CD4-positive, alpha-beta T cell treated with Interferon alpha-2 for 1 hour (primary cell): ENCODE data around the gene RPS8.
"Not testable (repeated sequence)": the region's sequence is repeated elsewhere in the genome, so short reads cannot be mapped to it uniquely, and the experiment has no call there.

ENCODE experiments used
- DNase-seq, 2 donors: peaks; one replicate each; pipeline ENCODE4 v3.0.0-alpha.2; 2020 to 2022

RPS8 gene

DNA sequence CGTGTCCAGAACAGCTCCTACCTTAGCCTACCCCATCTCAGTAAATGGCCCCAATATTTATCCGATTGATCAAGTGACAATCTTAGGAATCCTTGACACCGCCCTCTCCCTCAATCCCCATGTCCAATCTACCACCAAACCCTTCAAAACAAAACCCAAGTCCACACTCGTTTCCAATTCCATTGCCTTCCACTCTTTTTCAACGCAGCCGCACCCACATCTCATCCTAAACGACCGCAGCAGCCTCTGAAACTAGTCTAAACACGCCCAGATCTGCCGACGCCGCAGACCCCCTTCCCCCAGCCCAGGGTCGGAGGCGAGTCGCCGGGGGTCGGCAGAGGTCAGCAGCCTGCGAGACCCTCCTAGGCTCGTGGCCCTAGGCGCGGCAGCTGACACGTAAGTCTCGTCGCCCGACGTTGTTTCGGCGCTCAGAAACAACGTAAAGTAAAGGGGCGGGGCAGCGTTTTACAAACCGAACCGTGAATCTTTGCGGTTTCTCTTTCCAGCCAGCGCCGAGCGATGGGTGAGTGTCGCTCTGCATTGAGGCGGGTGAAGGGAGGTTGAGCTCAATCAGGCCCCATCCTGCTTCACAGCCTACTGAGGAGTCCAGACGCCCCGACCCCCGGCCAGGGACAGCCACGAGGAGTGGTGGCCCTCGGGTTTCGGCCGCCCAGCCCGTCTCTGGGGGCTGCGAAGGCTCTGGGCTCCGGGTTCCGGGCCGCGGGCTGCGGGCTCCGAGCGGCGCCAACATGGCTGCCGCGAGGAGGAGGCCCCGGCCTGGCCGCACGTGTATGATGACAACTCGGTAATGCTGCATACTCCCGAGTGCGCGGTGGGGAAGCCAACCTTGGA lies at the start of gene RPS8:
TSS of gene RPS8 (plus strand) at position 463 of the 852 bp plus-strand sequence. CDS start at position 520, 57 bp downstream.
- peak; percentile 88 to 92 for DNase-seq

DNA sequence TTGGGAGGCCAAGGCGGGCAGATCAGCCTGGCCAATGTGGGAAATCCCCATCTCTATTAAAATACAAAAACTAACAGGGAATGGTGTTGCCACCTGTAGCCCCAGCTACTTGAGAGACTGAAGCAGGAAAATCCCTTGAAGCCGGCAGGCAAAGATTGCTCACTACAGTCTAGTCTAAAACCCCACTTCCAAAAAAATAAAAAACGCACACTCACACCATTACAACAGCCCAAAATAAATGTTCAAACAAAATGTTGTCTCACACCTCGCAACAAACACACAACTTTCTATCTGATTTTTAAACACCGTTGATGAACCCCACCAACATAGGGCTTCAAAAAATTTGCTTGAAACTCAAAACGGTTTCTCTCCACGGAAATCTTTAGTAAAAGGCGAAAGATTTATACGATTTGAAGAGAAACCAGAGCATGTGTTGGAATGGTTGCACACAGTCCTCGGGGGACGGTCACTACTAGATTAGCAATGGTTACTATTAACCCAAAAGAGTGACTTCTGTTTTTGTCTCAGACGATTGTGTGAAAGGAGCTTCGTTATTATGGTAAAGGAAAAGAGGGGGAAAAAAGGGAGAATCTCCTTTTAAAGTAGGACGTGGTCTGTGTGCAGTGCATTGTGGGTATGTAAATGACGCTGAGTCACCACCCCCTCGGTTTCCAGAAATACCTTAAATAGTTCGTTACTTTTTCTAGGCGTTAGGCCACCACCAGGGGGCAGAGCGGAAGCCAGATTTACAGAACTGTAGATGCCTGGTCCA lies 44.4 kb upstream of the RPS8 start, which contains the start of gene RNU5D-1:
TSS of gene RNU5D-1 (minus strand) at position 430 of the 772 bp plus-strand sequence.
- DNase-seq = peak; percentile 92 to 95

DNA sequence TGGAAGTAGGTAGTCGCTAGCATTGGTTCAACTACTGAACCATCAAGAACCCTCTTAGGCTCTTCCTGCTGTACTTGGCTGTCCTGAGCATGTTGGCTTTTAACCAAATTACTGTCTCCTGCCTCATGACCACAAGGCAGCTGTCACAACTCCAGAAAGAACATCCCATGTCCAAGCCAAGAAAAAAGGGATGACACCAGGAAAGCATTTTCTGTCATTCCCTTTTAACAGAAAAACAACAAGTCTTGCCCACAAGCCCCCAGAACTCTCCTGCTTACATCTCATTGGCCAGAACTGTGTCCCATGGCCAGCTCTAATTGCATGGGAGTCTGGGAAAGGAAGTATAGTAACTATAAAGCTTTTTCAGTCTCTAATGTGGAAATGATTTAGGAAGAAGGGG lies 42.0 kb upstream of the RPS8 start:
- DNase-seq = no peak

DNA sequence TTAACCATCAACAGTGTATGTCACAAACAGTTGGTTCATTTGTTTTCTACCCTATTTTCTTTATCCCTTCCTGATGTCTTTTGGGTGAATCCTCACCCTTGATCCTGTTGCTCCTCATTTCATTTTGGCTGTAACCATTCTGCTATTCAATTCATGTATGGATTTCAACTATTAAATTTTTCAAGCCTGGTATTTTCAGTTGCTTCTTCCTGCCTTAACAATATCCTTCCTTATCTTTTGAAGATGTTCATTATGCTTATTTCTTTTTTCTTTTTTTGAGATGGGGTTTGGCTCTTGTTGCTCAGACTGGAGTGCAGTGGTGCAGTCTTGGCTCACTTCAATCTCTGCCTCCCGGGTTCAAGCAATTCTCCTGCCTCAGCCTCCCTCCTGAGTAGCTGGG lies 41.6 kb upstream of the RPS8 start:
- DNase-seq = no peak

DNA sequence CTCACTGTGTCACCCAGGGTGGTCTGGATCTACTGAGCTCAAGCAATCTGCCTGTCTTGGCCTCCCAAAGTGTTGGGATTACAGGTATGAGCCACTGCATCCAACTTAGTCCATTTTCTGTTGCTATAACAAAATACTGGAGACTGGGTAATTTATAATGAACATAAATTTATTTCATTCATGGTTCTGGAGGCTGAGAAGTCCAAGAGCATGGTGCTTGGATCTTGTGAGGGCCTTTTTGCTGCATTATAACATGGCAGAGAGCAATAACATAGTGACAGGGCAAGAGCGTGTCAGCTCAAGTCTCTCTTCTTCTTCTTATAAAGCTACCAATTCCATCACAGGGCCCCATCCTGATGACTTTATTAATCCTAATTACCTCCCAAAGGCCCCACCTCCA lies 39.3 kb upstream of the RPS8 start:
- DNase-seq = no peak

DNA sequence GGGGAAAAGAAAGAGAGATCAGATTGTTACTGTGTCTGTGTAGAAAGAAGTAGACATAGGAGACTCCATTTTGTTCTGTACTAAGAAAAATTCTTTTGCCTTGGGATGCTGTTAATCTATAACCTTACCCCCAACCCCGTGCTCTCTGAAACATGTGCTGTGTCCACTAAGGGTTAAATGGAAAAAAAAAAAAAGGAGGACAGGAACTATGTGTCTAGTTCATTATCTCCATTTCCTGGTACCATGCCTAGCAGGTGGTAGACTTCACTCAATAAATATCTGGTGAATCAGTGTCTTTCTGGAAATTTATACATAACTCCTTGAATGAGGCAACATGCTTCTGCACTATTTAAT lies 36.4 kb upstream of the RPS8 start:
- DNase-seq = not testable (repeated sequence)

DNA sequence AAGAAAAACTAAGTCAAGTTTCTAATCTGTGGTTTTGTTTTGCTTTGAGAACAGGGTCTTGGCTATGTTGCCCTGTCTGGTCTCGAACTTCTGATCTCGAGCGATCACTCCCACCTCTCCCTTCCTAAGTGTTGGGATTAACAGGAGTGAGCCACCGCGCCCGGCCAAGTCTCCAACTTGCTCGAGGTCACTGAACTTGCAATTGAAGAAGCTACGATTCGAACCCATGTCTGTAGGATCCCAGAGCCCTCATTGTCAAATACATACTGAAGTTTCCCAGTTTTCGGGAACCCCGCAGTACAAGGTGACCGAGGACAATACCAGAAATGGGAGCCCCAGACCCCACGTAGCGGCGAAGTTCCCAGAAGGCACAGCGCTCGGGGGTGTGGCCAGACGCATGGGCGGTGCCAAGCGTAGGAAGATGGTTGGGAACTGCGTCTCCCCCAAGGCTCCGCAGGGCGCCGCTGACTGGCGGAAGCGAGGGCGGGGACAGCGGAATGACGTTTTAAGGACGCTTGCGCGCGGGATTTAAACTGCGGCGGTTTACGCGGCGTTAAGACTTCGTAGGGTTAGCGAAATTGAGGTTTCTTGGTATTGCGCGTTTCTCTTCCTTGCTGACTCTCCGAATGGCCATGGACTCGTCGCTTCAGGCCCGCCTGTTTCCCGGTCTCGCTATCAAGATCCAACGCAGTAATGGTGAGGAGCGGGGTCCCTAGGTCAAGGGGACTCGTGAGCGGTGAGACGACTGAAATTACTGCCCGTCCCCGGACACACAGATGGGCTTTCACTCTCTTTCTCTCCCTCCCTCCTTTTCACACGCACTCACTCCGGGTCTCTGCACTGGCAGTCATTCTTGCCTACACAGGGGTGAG lies 35.8 kb upstream of the RPS8 start, which contains the start of gene KIF2C:
TSS of gene KIF2C (plus strand) at position 531 of the 872 bp plus-strand sequence. CDS start at position 627, 96 bp downstream.
- peak; percentile 97 for DNase-seq

DNA sequence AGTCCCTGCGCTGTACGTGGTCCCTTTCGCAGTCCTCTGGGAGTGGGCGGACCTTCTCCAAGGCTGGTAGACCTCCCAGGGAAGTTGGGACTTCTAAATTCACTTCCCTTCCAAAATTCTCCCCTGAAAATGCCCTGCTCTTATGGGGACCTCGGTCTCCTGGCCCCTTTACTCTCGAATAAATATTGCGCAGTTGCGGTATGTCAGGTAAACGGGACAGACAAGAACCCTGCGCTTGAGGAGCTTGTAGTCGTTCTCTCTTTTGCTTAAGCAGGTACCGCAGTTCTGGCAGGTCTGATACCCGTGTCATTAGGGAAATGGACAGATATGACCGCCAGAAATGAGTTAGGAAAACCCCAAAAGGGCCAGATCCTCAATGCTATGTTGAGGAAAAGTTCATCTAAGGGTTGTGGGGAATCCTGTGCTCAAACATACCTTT lies 35.1 kb upstream of the RPS8 start:
- DNase-seq = no peak

DNA sequence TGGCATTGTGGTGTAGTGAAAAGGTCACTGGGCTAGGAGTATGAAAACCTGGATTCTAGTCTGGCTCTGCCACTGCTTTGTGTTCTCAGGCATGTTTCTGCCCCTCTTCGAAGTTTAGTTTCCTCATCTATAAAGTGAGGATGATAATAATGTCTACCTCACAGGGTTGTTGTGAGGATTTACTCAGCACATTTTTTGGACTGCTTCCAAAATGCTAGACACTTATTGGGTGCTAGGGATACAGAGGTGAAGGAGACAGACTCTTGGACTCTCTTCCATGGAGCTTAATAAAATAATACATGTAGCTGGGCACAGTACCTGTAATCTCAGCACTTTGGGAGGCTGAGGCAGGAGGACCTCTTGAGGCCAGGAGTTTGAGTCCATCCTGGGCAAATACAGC lies 32.1 kb upstream of the RPS8 start:
- DNase-seq = no peak

DNA sequence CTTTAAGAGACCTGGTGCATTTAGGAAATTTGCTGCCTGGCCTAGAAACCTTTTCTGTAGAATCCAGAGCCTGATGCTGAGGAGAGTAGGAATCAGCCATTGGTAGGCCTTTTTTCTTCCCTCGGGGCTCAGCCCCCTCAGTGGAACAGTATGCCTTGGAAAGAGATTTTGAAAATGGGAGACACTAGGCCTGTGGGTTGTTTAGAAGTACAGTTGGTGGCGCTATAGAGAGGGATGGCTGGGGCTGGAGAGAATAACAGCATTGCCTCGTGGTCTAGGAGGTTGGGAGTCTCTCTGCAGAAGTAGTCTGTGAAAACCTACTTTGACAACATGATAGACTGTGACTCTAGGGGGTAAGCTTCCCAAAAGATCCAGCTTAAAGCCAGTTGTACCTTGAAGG lies 27.5 kb upstream of the RPS8 start:
- DNase-seq = no peak

DNA sequence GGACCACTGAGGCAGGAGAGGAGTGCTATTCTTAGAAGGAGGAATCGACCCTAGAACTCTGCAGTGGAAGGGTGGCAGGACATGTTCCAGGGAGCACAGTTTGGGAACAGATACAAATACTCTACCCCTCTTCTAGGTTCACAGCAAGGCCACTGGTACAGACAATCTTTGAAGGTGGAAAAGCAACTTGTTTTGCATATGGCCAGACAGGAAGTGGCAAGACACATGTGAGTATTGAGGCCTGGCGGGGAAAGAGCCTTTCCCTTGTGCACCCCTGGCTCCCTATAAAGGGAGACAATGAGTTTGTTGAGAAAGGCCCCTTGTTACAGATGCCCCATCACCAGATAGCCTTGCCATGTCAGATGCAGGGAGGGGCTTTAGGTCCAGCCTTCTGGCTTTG lies 17.9 kb upstream of the RPS8 start:
- no peak for DNase-seq

DNA sequence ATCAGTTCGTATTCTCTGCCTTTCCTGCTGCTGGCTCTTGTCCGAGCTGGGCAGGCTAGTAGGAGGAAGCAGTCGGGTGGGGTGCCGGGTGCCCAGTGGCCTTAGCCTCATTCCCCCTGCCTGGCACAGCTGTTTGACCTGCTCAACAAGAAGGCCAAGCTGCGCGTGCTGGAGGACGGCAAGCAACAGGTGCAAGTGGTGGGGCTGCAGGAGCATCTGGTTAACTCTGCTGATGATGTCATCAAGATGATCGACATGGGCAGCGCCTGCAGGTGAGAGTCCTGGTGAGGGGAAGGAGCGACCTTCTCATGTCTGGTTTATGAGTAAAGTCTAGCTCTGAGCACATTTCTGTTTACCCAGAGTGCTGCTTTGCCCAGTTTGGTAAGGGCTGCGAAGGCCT lies 16.3 kb upstream of the RPS8 start:
- DNase-seq = no peak

DNA sequence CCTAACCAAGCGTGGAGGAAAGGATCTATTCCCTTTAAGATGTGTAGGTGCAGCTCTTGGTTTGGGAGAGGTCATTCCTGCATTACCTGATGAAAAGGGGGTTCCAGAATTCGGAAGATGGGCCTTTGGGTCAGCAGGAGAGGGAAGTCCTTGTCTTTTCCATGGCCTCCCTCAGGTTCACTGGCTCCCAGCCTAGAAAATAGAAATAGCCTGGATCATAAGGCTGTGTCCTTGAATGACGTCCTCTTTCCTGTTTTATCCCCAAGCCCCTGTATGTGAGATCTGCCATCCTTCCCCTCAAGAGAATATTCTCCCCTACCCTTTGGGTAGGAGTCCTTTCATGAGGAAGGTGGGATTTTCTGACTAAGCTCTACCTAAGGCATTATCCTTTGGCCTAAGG lies 14.5 kb upstream of the RPS8 start:
- no peak for DNase-seq

DNA sequence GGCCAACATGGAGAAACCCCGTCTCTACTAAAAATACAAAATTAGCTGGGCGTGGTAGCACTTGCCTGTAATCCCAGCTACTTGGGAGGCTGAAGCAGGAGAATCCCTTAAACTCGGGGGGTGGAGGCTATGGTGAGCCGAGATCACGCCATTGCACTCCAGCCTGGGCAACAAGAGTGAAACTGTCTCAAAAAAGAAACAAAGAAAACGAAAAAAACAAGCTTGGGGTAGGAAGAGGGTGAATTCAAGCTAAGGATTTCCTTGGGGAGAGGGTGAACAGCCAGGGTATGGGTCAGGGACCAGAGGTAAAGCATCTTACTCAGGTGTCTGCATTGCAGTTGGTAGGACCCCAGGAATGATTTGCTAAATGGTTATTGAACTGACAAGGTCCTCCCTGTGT lies 8.9 kb upstream of the RPS8 start:
- not testable (repeated sequence) for DNase-seq

DNA sequence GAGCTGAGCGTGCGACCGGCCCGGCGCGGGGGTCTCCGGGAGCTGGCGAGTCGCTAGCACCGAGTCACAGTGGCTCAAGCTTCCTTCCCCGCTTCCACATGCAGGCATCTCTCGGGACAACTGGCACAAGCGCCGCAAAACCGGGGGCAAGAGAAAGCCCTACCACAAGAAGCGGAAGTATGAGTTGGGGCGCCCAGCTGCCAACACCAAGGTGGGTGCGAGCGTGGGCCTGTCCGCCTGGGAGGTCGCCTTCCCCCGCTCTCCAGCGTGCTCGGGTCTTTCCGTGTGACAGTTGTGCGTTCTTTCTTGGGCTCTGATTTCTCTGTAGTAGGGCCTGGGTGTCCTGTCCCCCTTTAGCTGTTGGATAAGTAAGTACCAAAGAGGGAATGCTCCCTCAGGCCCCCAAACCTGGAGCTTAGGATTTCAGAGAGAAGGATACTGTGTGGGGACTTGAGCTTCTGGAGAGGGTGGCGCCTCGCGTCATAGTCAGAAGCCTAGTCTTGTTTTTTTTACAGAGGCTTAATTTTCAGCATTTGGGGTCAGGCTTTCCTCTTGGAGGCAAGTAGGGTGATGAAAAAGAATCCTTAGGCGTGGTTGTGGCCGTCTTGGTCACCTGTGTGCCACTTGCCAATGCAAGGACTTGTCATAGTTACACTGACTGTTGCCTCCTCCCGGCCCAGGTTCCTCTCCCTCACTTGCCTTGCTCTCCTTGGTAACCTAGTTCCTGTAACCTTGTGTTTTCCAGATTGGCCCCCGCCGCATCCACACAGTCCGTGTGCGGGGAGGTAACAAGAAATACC lies 790 bp downstream of the RPS8 start:
- DNase-seq = peak; percentile 39 to 55

DNA sequence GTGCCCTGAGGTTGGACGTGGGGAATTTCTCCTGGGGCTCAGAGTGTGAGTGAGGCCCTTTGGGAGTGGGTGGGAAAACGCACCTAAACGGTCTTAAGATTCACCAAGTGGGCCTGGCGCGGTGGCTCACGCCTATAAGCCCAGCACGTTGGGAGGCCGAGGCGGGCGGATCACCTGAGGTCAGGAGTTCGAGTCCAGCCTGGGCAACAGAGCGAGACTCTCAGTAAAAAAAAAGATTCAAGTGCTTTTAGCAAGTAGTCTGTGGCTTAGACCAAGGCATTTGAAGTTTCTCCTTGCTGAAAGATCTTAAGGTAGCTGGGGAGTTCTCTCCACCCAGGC lies 1.4 kb downstream of the RPS8 start:
- DNase-seq = no peak

DNA sequence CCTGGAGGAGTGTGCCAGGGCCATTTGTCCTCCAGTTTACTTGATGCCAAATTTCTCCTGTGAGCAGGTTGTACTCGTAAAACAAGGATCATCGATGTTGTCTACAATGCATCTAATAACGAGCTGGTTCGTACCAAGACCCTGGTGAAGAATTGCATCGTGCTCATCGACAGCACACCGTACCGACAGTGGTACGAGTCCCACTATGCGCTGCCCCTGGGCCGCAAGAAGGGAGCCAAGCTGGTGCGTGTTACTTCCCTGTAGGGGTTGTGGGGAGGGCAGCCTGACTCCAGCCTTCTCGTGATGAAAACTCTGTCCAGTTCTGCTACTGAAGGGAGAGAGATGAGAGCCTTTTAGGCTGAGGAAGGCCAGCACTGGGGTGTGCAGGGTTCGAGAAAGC lies 2.2 kb downstream of the RPS8 start:
- DNase-seq = no peak

DNA sequence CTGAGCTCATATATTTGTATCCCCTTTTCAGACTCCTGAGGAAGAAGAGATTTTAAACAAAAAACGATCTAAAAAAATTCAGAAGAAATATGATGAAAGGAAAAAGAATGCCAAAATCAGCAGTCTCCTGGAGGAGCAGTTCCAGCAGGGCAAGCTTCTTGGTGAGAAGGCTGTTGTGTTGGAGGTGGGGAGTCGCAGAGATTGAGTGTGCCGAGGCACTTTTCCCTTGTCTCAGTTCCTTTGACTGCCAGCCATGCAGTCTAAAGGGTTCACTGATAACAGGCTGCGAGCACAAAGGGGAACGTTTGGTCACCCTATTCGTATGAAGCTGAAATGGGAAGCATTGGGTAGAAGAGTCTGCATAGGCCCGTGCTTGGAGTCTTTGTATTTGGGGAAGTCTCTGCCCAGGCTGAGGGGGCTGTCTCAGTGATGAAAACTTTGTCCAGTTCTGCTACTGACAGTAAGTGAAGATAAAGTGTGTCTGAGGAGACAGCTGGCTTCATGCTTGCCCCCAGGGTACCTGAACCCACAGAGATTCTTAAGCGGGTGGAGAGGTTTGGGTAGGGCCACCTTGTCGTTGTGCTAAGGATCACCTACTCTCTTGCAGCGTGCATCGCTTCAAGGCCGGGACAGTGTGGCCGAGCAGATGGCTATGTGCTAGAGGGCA lies 2.8 kb downstream of the RPS8 start:
- DNase-seq = no peak

DNA sequence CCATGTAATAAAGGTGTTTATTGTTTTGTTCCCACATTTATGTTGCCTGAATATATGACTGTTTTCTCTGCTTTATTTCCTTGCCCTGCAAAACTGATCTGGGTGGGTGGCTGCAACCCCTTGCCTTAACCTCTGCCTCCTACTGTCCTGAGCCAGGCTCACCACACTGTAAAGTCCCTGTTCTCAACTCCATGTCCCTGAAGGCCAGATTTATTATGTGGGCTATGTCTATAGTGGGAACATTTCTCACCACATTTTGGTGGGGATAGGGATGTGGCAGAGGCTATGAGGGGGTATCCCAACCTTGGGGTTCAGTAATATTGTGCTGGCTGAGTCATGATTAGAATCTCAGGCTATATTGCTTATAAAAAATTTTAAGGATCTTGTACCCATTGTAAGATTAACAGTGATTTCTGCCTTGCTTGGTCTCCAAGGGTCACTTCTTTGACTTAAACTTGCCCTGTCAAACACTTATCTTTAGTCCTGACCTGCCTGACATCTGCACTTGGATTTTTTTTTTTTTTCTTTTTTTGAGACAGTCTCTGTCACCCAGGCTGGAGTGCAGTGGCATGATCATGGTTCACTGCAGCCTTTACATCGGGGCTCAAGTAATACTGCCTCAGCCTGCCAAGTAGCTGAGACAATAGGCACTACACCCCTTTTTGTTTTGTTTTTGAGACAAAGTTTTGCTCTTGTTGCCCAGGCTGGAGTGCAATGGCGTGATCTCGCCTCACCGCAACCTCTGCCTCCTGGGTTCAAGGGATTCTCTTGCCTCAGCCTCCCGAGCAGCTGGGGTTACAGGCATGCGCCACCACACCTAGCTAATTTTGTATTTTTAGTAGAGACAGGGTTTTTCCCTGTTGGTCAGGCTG lies 3.6 kb downstream of the RPS8 start:
- no peak for DNase-seq

DNA sequence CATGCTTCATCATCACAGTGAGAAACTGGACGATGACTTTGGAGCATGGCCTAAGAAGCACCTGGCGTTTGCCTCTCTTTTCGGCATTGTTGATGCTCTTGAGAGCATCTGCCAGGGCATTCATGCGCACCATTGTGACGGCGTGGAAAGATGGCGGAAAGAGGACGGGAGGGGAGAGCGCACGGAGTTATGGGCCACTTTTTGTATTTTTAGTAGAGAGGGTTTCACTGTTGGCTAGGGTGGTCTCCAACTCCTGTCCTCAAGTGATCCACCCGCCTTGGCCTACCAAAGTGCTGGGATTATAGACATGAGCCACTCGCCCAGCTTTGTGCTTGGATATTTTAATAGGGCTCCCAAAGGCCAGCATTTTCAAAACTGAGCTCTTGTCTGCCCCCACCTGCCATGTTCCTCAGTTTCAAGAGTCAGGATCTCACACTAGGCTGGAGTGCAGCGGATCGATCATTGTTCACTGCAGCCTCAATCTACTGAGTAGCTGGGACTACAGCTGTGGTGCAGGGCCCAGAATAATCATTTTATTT lies 5.3 kb downstream of the RPS8 start:
- DNase-seq = no peak
